GM21619 (cell line): ENCODE measurements around the gene XIST.
"Not testable (repeated sequence)": the region's sequence is repeated elsewhere in the genome, so short reads cannot be mapped to it uniquely, and the experiment has no call there.

Experiments
- ATAC-seq: cut with Tn5 transposase; IDR thresholded peaks from one replicate; pipeline ENCODE4 v1.9.1; 2021; ENCODE audit not compliant: unreplicated experiment

Gene XIST

DNA sequence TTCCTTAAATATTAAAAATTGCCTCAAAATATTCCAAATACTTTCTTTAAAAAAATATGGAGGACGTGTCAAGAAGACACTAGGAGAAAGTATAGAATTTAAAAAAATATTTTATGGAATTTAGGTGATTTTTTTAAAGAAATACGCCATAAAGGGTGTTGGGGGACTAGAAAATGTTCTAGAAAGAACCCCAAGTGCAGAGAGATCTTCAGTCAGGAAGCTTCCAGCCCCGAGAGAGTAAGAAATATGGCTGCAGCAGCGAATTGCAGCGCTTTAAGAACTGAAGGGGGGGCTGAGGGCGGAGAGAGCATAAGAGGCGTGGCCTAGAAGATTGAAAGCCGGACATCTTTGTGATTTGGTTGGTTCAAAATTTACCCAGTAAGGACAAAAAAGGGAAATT is at the start of gene XIST:
Gene XIST, minus strand, starts transcription at position 248 of the 400 bp plus-strand sequence.
- no peak for ATAC-seq

DNA sequence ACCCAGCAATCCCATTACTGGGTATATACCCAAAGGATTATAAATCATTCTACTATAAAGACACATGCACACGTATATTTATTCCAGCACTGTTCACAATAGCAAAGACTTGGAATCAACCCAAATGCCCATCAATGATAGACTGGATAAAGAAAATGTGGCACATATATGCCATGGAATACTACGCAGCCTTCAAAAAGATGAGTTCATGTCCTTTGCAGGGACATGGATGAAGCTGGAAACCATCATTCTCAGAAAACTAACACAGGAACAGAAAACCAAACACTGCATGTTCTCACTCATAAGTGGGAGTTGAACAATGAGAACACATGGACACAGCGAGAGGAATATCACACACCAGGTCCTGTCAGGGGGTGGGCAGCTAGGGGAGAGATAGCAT is 45.8 kb upstream of the XIST start:
- ATAC-seq, result not testable (repeated sequence)

DNA sequence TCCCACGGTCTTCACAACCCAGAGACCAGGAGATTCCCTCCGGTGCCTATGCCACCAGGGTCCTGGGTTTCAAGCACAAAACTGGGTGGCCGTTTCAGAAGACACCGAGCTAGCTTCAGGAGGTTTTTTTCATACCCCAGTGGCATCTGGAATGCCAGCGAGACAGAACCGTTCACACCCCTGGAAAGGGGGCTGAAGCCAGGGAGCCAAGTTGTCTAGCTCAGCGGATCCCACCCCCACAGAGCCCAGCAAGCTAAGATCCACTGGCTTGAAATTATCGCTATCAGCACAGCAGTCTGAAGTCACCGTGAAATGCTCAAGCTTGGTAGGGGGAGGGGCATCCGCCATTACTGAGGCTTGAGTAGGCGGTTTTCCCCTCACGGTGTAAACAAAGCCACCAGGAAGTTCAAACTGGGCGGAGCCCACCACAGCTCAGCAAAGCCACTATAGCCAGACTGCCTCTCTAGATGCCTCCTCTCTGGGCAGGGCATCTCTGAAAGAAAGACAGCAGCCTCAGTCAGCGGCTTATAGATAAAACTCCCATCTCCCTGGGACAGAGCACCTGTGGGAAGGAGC is 40.1 kb upstream of the XIST start:
- not testable (repeated sequence) for ATAC-seq

DNA sequence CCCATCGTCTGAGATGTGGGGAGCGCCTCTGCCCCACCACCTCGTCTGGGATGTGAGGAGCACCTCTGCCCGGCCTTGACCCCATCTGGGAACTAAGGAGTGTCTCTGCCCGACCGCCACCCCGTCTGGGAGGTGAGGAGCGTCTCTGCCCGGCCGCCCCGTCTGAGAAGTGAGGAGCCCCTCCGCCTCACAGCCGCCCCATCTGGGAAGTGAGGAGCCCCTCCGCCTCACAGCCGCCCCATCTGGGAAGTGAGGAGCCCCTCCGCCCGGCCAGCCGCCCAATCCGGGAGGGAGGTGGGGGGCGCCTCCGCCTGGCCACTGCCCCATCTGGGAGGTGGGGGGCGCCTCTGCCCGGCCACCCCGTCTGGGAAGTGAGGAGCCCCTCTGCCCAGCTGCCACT is 29.7 kb upstream of the XIST start:
- not testable (repeated sequence) for ATAC-seq

DNA sequence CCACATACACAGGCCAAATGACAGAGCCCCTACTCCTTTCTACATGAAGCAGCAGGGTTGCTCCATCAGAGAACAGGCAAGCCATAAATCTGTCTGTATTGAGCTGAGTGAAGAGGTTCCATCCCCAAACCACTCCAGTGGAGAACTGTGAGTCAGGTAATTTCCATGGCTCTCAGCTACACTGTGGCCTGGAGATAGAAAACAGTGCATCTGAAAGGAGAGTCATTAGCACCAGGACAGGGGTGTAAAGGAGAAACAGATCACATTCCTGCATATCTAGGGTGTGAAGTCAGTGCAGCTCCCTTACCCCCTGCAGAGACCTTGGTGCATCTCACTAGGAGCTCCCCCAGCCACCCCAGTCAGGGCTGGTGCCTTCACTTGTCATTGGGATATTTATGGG is 25.2 kb upstream of the XIST start:
- ATAC-seq, result no peak

DNA sequence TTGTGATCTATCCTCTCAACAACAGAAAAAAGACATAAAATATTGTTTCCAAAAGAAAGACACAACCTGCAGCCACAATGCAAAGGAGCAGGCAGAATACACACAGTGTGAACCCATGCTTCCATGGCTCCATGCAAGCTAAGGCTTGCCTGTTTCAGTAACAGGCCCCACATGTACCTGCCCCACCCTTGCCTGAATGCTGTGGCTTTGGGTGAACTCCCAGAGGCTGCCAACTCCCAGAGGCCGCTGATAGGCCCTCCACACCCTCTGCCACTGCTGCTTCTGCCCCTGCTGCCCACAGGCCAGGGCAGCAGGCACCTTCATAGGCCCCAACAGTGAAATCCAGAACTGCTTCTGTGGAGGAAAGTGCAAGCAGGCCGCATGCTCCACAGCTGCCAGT is 24.4 kb upstream of the XIST start:
- ATAC-seq, result no peak

DNA sequence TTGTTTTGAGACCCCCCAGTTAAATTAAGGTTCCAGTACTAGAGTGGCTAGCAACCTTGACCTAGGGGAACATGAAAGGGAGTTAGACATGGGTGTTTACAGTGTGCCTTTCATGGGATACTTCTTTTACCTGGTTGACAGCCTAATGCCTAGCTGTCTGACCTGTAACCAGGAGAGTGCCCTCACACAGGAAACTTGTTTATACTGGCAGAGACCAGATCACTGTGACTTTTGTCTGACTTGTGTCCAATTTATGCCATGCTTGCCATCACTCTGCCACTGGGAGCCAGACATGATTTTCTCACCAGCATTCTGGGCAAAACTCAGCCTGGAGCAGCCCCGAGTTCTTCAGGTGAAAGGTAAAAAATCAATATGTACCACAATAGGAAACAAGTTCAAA is 16.4 kb upstream of the XIST start:
- no peak for ATAC-seq

DNA sequence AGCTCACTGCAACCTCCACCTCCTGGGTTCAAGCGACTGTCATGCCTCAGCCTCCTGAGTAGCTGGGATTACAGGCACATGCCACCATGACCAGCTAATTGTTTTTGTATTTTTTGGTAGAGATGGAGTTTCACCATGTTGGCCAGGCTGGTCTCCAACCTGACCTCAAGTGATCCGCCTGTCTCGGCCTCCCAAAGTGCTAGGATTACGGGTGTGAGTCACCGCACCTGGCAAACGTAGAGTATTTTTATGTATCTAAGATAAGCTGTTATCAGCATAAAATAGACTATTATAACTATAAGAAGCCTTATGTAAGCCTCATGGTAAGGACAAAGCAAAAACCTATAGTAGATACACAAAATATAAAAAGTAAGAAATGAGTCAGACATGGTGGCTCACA is 14.6 kb upstream of the XIST start:
- ATAC-seq, result no peak

DNA sequence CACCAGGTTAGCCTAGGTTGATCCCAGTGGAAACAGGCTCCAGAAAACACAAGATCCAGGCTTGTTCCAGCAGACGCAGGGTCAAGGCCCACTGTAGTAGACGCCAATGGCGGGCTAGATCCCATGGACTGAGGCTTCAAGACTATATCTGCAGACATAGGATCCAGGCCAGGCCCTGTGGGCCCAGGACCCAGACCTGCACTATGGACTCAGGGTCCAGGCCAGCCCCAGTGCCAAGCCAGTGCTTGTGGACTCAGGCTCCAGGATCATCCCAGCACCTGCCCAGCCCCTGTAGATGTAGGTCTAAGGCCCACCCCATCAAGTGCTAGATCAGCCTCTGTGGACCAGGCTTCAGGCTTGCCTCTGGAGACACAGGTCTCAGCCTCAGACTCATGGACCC is 11.3 kb upstream of the XIST start:
- no peak for ATAC-seq

DNA sequence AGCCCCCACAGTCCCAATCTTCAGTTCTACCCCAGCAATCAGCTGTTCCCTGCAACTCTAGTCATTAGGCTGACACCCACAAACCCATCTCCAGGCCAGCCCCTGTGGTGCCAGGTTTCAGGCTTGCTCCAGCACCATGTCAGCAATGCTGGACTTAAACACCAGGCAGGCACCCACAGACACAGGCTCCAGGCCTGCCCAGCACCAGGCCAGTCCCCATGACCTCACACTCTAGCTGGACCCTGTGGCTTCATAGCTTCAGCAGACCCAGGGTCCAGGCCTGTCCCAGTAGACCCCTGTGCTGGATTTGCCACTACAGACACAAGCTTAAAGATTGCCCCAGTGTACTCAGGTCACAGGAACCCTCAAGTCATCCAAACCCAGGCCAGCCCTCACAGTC is 10.8 kb upstream of the XIST start:
- ATAC-seq, result no peak

DNA sequence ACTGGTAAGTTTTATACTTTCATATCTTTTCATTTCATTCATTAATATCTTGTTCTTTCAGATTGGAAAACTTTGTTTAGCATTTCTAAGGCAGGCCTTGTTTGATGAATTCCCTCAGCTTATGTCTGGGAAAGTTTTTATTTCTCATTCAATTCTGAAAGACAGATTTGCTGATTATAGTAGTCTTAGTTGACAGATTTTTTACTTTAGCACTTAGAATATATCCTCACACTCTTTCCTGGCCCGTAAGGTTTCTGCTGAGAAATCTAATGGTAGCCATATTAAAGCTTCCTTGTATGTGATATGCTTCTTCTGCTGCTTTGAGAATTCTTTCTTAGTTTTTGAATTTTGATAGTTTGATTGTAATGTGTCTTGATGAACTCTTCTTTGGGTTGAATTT is 7.1 kb upstream of the XIST start:
- ATAC-seq, result no peak

DNA sequence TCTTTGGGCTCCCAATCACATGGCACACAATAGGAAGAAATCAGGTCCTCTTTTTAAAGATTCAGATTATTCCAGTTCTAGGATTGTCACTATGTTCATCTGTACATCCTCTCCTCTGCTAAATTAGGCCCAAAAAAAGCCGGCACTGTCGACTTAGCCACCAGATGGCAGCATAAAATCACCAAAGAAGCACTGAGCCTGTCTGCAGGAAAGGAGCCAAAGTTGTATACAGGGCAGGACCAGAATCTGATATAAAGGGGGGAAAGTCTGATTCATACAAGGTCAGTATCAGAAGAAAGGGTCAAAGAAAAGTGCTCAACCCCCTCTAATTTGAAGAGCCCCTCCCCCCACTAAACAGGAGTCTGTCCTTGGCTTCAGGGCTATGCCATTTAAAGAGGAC is 3.0 kb upstream of the XIST start:
- ATAC-seq, result no peak

DNA sequence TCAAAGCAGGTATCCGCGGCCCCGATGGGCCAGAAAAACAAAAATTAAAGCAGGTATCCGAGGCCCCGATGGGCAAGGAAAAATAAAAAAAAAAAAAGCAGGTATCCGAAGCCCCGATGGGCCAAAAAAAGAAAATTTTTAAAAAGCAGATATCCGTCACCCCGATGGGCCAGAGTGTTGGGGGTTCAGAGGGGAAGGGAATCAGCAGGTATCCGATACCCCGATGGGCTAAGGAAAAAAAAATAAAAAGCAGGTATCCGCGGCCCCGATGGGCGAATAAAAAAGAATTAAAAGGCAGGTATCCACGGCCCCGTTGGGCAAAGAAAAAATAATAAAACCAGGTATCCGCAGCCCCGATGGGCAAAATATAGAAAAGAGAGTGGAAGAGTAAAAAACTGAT is 492 bp downstream of the XIST start:
- no peak for ATAC-seq

DNA sequence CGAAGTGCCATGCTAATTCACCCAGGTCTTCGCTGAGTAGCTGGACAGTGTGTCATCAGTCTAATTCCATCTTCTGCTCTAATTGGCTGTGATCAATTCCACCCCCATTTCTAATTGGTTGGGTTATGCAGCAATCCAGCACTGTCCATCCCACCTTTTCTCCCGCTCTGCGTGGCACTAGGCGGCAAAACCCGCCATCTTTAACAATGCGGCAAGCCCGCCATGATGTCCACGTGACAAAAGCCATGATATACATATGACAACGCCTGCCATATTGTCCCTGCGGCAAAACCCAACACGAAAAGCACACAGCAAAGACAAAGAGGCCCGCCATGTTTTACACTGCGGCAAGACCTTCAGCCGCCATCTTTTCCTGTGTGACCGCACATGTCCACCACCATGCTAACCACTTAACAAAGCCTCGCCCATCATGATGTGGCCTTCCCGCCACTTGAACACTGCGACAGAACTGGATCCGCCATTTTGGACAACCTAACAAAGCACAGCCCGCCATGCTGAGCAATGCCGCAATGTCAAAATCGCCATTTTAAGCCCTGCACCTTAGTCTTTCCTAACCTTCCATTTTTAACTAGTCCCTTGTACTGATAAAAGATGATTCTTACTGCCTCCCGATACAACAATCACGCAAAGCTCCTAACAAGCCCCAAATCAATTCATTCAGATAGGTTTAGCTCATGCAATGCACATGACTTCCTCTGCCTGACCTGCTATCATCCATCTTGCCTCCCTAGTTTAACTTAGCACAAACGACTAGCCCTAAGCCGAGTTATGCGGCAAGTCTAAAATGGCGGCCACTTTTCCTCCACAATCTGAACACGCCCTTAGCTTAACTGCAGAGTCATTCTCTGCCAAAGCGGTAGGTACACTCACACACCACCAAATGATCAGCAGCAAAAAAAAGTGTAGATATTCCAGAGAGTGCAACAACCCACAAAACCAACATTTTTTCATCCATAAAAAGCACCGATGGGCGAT is 1.2 kb downstream of the XIST start:
- ATAC-seq, result no peak

DNA sequence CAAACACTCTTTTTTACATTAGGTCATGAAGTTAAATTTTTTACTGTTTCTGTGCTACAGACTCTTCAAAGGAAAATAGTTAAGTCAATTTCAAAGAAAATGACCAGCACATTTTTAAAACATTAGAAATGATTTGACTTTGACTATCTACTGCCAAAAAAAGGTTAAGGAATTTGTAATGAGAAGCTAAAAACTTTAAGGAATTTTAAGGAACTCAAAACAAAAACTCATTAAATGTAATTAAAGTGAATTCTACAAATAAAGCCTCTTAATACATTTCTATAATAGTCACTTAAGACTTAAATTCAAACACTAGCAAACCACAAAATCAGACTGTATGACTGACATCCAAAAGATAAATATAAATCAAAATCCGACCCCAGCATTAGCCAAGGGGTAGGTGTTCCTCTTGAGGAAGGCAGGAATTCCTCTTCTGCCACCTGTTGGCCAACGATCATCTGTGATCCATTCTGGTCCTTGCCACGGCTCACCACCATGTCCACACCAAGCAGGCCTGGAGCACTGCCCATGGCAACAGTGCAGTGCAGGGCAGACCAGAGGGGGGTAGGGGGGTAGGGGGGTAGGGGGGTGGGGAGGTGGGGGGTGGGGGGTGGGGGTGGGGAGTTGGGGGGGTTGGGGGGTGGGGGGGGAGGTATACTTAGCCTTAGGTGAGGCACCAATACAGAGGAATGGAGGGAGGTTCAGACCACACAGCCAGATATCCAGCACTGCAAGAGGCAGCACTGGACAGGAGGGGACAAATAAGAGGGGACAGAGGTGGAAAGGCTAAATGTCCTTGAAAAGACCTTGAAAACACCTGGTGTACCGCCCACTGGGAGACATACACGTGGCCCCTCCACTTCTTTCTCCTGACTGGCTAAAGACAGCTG is 2.1 kb downstream of the XIST start:
- no peak for ATAC-seq

DNA sequence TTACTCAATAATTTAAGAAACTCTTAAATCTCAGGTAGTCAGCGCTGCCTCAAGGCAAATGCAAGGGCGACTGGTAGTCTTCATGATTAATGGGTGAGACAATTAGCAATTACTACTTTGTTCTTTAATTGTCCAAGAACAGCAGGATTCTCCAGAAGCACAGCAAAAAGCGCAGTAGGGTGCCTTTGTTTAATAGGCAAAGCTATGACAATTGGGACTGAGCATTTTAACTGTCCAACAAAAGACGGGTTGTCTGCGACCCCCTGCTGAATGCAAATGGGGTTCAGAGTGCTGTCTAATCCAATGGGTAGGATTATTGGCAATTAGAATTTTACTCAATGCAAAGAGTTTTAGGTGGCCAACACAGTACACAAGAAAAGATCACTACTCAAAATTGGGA is 3.4 kb downstream of the XIST start:
- ATAC-seq, result no peak

DNA sequence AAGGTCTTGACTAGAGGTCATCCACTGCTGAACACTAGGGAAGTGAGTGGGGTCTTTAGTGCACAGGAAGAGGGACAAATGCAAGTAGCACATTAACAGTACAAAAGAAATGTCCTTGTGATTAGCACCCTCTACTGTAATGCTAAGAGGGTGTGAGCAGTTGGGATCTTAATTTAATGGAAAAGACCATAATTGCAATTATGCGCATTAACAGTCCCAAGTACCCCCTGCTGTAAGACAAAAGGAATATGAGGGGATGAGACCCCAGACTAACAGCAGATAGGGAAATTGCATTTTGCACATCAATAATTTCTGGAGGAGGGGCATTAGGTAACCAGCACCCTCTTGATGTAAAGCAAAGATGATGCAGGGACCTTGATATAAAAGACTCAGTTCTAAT is 4.5 kb downstream of the XIST start:
- no peak for ATAC-seq

DNA sequence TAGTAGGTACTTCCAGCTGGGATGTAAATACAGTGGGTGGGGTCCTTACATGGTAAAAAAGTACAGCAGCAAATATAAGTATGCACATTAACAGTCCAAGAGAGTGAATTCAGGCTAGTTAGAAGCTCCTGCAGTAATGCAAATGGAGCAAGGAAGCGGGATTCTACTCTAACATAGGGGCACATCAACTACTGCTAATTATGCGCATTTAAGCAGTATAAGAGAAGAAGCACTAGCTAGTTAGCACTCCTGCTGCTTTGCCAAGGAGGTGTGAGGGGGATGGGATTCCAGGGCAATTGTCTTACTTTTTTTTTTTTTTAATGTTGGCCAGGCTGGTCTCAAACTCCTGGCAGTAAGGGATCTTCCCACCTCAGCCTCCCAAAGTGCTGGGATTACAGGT is 5.4 kb downstream of the XIST start:
- no peak for ATAC-seq

DNA sequence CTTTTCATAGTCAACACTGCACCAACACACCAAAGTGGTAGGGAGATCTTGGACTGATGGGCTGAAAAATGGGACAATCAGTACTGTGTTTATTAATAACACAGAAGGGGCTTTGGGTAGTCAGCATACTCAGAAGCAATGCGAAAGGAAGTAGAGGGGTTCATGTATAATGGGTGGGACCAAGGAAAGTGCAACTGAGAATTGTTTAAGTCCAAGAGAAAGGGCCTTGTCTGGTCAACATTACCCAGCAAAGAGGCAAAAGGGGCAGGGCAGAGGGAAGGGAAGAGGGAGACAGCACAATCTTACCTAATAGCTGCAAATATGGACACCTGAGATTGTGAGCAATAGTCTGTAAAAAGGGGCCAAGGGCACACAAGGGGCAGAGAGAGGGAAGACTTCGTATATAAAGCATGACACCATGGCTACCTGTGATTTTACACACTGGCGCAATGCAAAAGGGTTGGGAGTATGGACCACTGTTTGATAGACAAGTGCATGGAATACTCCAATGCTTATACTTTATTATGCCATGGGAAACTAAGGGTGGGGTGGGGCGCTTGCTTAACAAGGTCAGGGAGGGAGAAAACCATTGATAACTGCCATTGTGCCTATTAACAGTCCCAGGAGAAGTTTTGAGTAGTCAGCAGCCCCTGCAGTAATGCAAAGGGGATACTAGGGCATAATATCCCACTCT is 9.8 kb downstream of the XIST start:
- ATAC-seq, result no peak

DNA sequence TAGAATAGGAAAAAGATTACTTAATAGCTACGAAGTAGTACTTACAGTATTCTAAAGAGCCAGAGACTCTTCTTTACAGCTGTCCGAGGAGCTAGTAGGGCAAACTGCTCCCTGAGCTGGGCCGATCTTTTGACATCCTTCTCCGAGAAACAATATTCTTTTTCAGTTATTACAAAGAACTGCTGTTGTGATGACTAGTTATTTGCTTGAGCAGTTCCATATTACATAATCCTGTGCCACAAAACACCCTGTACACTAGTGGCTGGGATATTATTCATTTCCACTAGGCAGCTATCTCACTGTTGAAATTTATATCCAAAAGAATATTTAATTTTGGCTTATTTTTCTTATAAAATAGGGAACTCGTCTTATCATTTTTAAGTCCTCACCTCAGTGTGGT is 11.2 kb downstream of the XIST start:
- no peak for ATAC-seq
